ENCODE measurements around the gene CLDN22.

GRCh38 chr4:183323295-183323694 lies 3.2 kb upstream of the CLDN22 start:
- TF ChIP-seq POLR2A (IDR thresholded peaks at IDR 0.05), result no peak
- no peak for TF ChIP-seq CTCF (IDR thresholded peaks at IDR 0.05)

Measured in heart left ventricle (tissue), 13 donors.